ENCODE results near the gene DAPK1.

- TF ChIP-seq CTCF (IDR thresholded peaks at IDR 0.05; ENCODE audit: insufficient read depth, low read depth, low read length) (no peak), EZH2 (IDR thresholded peaks at IDR 0.05; ENCODE audit: insufficient read depth, low read length) (no peak)
Observed at GRCh38 chr9:87542141-87542540, 44.5 kb downstream of the DAPK1 start.
